H1 (cell line): ENCODE measurements around the gene TECTB. TPM values are rescaled to one million over a fixed set of nuclear protein-coding genes. Genes with fewer than 3 reads are reported as not detected.

ENCODE experiments used
- CTCF ChIA-PET: fragments of 300-600 bp; sonication (Branson Sonifier 250); formaldehyde crosslinking; loops from one replicate; lab custom pipeline; 2021; ENCODE audit not compliant: partially characterized antibody; lab: Charles Lee
- POLR2A ChIA-PET: fragments of 300-600 bp; sonication (Branson Sonifier 250); formaldehyde crosslinking; loops from one replicate; lab custom pipeline; 2021; ENCODE audit warnings: inconsistent platforms; ENCODE audit not compliant: partially characterized antibody; lab: Charles Lee
- DNase-seq, 2 experiments: peaks; one replicate each; pipeline versions ENCODE4 v3.0.0 to v3.0.0-alpha.2; 2010 to 2022; ENCODE audit warnings: low spot score in 2 of 2, low read depth in 1 of 2, mixed read lengths in 1 of 2
- FAIRE-seq: peaks from 2 replicates; lab custom pipeline; 2011; peaks lifted over from hg19 to GRCh38; lab: Jason Lieb, UNC
- H2AFZ ChIP-seq: 2 replicates; pipeline ENCODE4 v1.8.1; 2012; ENCODE audit warnings: low read length, inconsistent platforms
- H2AK5ac ChIP-seq: 2 replicates; pipeline ENCODE4 v1.6.1; 2013; ENCODE audit warnings: low read depth, low read length
- H2BK120ac ChIP-seq: replicated peaks from 2 replicates; pipeline ENCODE3; 2013; ENCODE audit warnings: low read depth, low read length, inconsistent platforms
- H2BK12ac ChIP-seq: 2 replicates; pipeline ENCODE4 v1.6.1; 2013; ENCODE audit warnings: low read depth, low read length
- H2BK15ac ChIP-seq: 2 replicates; pipeline ENCODE4 v1.6.1; 2013; ENCODE audit warnings: low read length
- H2BK20ac ChIP-seq: 2 replicates; pipeline ENCODE4 v1.6.1; 2013; ENCODE audit warnings: low read length
- H2BK5ac ChIP-seq: 2 replicates; pipeline ENCODE4 v1.6.1; 2013; ENCODE audit warnings: low read depth, low read length
- H3K14ac ChIP-seq: 2 replicates; pipeline ENCODE4 v1.6.1; 2013; ENCODE audit warnings: inconsistent platforms; ENCODE audit not compliant: insufficient read length
- H3K18ac ChIP-seq: 2 replicates; pipeline ENCODE4 v1.6.1; 2013; ENCODE audit warnings: low read length; ENCODE audit errors: extremely low read depth
- H3K23ac ChIP-seq: 2 replicates; pipeline ENCODE4 v1.6.1; 2013; ENCODE audit warnings: inconsistent platforms; ENCODE audit not compliant: insufficient read length
- H3K23me2 ChIP-seq: 2 replicates; pipeline ENCODE4 v1.6.1; 2013; ENCODE audit warnings: low read depth, low read length
- H3K27ac ChIP-seq: 2 replicates; pipeline ENCODE4 v1.6.1; 2011; ENCODE audit warnings: low read depth, low read length, inconsistent platforms
- H3K27me3 ChIP-seq, 4 experiments: replicated peaks in 1 of 4; 1 replicate in 1 of 4; 2 replicates in 3 of 4; pipeline versions ENCODE4 v1.6.1 to v1.8.1; 2011 to 2013; ENCODE audit warnings: low read length in 3 of 4, mild to moderate bottlenecking in 3 of 4, inconsistent platforms in 2 of 4, mixed read lengths in 2 of 4, moderate library complexity in 1 of 4; ENCODE audit not compliant: control insufficient read depth in 3 of 4, insufficient read depth in 3 of 4; ENCODE audit errors: extremely low read depth in 1 of 4
- H3K36me3 ChIP-seq, 4 experiments: 2 replicates each; pipeline versions ENCODE4 v1.6.1 to v1.8.1; 2011 to 2013; ENCODE audit warnings: mild to moderate bottlenecking in 4 of 4, low read length in 3 of 4, moderate library complexity in 2 of 4, control low read depth in 1 of 4, inconsistent platforms in 1 of 4; ENCODE audit not compliant: insufficient read depth in 4 of 4, control insufficient read depth in 2 of 4
- H3K4ac ChIP-seq: replicated peaks from 2 replicates; pipeline ENCODE3; 2013; ENCODE audit warnings: low read length, low read depth, mixed read lengths, inconsistent platforms; ENCODE audit not compliant: insufficient read length
- H3K4me1 ChIP-seq, 4 experiments: replicated peaks in 1 of 4; 1 replicate in 1 of 4; 2 replicates in 3 of 4; pipeline versions ENCODE4 v1.6.1 to v1.8.1; 2011 to 2013; ENCODE audit warnings: low read length in 3 of 4, inconsistent platforms in 2 of 4, mixed read lengths in 1 of 4; ENCODE audit not compliant: insufficient read depth in 4 of 4, control insufficient read depth in 3 of 4
- H3K4me2 ChIP-seq, 2 experiments: 2 replicates each; pipeline versions ENCODE4 v1.6.1 to v1.8.1; 2011 to 2013; ENCODE audit warnings: low read depth in 2 of 2, low read length in 2 of 2, control low read depth in 1 of 2, inconsistent platforms in 1 of 2, mild to moderate bottlenecking in 1 of 2; ENCODE audit not compliant: insufficient read depth in 1 of 2
- H3K4me3 ChIP-seq, 4 experiments: fragments of 200-600, 300-600 bp in 1 of 4; sonication (generic), shearing (Covaris generic), sonication (Bioruptor Twin) in 1 of 4; 2 replicates each; pipeline versions ENCODE4 v1.5.1 to v1.8.1; 2011 to 2016; ENCODE audit warnings: low read length in 4 of 4, low read depth in 3 of 4, control low read depth in 2 of 4, inconsistent platforms in 2 of 4, mild to moderate bottlenecking in 2 of 4, mixed read lengths in 1 of 4, moderate library complexity in 1 of 4; ENCODE audit not compliant: insufficient read depth in 2 of 4; ENCODE audit errors: extremely low read depth in 1 of 4
- H3K56ac ChIP-seq: replicated peaks from 2 replicates; pipeline ENCODE3; 2013; ENCODE audit warnings: low read depth, mild to moderate bottlenecking, mixed read lengths, low read length, inconsistent platforms; ENCODE audit not compliant: insufficient read length
- H3K79me1 ChIP-seq: 2 replicates; pipeline ENCODE4 v1.6.1; 2013; ENCODE audit warnings: low read depth, low read length, control low read depth
- H3K79me2 ChIP-seq, 2 experiments: 2 replicates each; pipeline versions ENCODE4 v1.6.1 to v1.8.1; 2012 to 2013; ENCODE audit warnings: low read length in 2 of 2, mild to moderate bottlenecking in 2 of 2, inconsistent platforms in 1 of 2; ENCODE audit not compliant: insufficient read depth in 2 of 2, control insufficient read depth in 1 of 2
- H3K9ac ChIP-seq, 4 experiments: replicated peaks in 1 of 4; 1 replicate in 1 of 4; 2 replicates in 3 of 4; pipeline versions ENCODE4 v1.6.1 to v1.8.1; 2011 to 2013; ENCODE audit warnings: low read depth in 3 of 4, low read length in 3 of 4, control low read depth in 2 of 4, mild to moderate bottlenecking in 2 of 4, moderate library complexity in 2 of 4, inconsistent platforms in 1 of 4; ENCODE audit errors: extremely low read depth in 1 of 4
- H3K9me3 ChIP-seq, 2 experiments: 2 replicates each; pipeline versions ENCODE4 v1.6.1 to v1.8.1; 2012 to 2013; ENCODE audit warnings: mild to moderate bottlenecking in 2 of 2, moderate library complexity in 2 of 2, control low read depth in 1 of 2, inconsistent platforms in 1 of 2, low read depth in 1 of 2, low read length in 1 of 2, mixed read lengths in 1 of 2; ENCODE audit not compliant: insufficient read depth in 2 of 2
- H4K20me1 ChIP-seq, 2 experiments: replicated peaks in 1 of 2; 2 replicates each; pipeline versions ENCODE3 to v1.8.1; 2011 to 2013; ENCODE audit warnings: inconsistent platforms in 2 of 2, low read length in 2 of 2, mild to moderate bottlenecking in 1 of 2; ENCODE audit not compliant: insufficient read depth in 2 of 2, control insufficient read depth in 1 of 2
- H4K5ac ChIP-seq: 2 replicates; pipeline ENCODE4 v1.6.1; 2013; ENCODE audit warnings: low read length, low read depth, mixed read lengths, inconsistent platforms; ENCODE audit not compliant: insufficient read length
- H4K8ac ChIP-seq: 2 replicates; pipeline ENCODE4 v1.8.0; 2013; ENCODE audit warnings: mild to moderate bottlenecking, moderate library complexity, low read length, inconsistent platforms; ENCODE audit not compliant: insufficient read depth; ENCODE audit errors: extremely low read depth
- H4K91ac ChIP-seq: replicated peaks from 2 replicates; pipeline ENCODE3; 2013; ENCODE audit warnings: low read length, mixed read lengths, inconsistent platforms; ENCODE audit not compliant: insufficient read length
- RAD21 ChIP-seq, 2 experiments: IDR thresholded peaks in 1 of 2; conservative IDR thresholded peaks in 1 of 2; 2 replicates each; pipeline ENCODE4 v1.6.1; 2011; ENCODE audit warnings: low read depth in 2 of 2, low read length in 2 of 2, improper control_type of control experiment in 1 of 2, inconsistent platforms in 1 of 2, mild to moderate bottlenecking in 1 of 2, moderate library complexity in 1 of 2
- TEAD4 ChIP-seq: IDR thresholded peaks from 2 replicates; pipeline ENCODE4 v1.6.1; 2012; ENCODE audit warnings: low read depth, low read length, inconsistent platforms, mixed read lengths
- WGBS, 2 experiments: shearing (Covaris generic) in 1 of 2; methylation state at CpG; one replicate each; pipeline versions ENCODE4 v1.1.6 to v1.1.7; 2013 to 2015; ENCODE audit warnings: low lambda C conversion rate in 2 of 2, mixed read lengths in 2 of 2, inconsistent platforms in 1 of 2, low coverage in 1 of 2, missing lambda C conversion rate in 1 of 2; ENCODE audit not compliant: insufficient replicate concordance in 2 of 2, insufficient coverage in 1 of 2, insufficient read length in 1 of 2; ENCODE audit errors: extremely low coverage in 1 of 2, missing lambda C conversion rate in 1 of 2; 5-methylcytosine and 5-hydroxymethylcytosine counted together
- polyA plus RNA-seq, 7 experiments: library from polyadenylated mRNA; depleted of rRNA in 3 of 7; stranded (reverse) in 5 of 7; unstranded in 2 of 7; fragments of >200 nt in 5 of 7; fragments of 200-250 nt in 2 of 7; gene quantifications; 1 replicate in 5 of 7; 2 replicates in 1 of 7; 4 replicates in 1 of 7; pipeline versions ENCODE4 v1.2.1 to v1.2.3, GENCODE V29; 2011 to 2013; ENCODE audit warnings: missing spikeins in 2 of 7, mixed read lengths in 2 of 7
- total RNA-seq: library from RNA; stranded (reverse); fragmentation: NEBNext Ultra II Directional; extraction: Animal tissue kit (Norgen Biotek cat#: 25700); gene quantifications from 2 replicates; pipeline ENCODE4 v1.2.1, GENCODE V29; 2021

Gene TECTB
- total and polyA plus RNA-seq, 2 of the 8 experiments (the other 6 are each of a cell fraction or from before 2014, with no cell fraction given) = not detected

GRCh38 chr10:112344261-112344660 lies 61.1 kb downstream of the TECTB start:
- ChIA-PET POLR2A (no interaction called here), CTCF (interaction anchor here (1.1 kb wide), 1 partner anchor 22 kb away, joined by 3 read pairs; no protein-coding TSS in a partner anchor)
- DNase-seq = no peak
- WGBS, 2 experiments = 88% methylated on average over 6 of the region's 6 CpGs; no CpG with 5 or more reads in 1 of the 2 experiments
- Histone ChIP-seq H3K14ac (no peak overlapping the region), H3K4ac (no peak overlapping the region), H3K79me2 (no peaks in the 10 kb centered on the region), H2AFZ (no peak overlapping the region), H3K9me3 (no peaks in the 10 kb centered on the region), H3K9ac (no peak overlapping the region), H4K8ac (no peak overlapping the region), H4K5ac (no peak overlapping the region), H3K4me2 (no peak overlapping the region), H2BK120ac (no peak overlapping the region), H3K27ac (no peak overlapping the region), H2BK5ac (no peak overlapping the region), H3K23me2 (no peaks in the 10 kb centered on the region), H3K23ac (no peak overlapping the region), H2BK15ac (no peak overlapping the region), H2BK20ac (no peak overlapping the region), H4K91ac (no peak overlapping the region), H3K36me3 (no peaks in the 10 kb centered on the region), H4K20me1 (no peaks in the 10 kb centered on the region), H3K4me3 (no peak overlapping the region), H3K56ac (no peak overlapping the region), H2BK12ac (no peak overlapping the region), H2AK5ac (no peak overlapping the region), H3K18ac (no peak overlapping the region), H3K79me1 (no peaks in the 10 kb centered on the region), H3K4me1 (no peaks in the 10 kb centered on the region), H3K27me3 (no peaks in the 10 kb centered on the region)
- peak in 1 of 2 experiments; percentile 11; a peak in 1 of 4 replicates for TF ChIP-seq RAD21 (IDR thresholded peaks at IDR 0.05 in 1 of 2, conservative IDR thresholded peaks at IDR 0.05 in 1 of 2; ENCODE audit: low read depth in 2 of 2, low read length in 2 of 2)
- TF ChIP-seq TEAD4 = no peak
- FAIRE-seq = no peak
